GM12872 (cell line): ENCODE measurements around the gene COL23A1.

ENCODE experiments used
- CTCF ChIP-seq: IDR thresholded peaks from 3 replicates; pipeline ENCODE4 v1.5.1; 2011; ENCODE audit warnings: low read depth, mild to moderate bottlenecking, low read length, moderate library complexity; ENCODE audit not compliant: insufficient read depth

Gene COL23A1

GRCh38 chr5:178357121-178357521 lies 233.1 kb downstream of the COL23A1 start:
- no peak for TF ChIP-seq CTCF

GRCh38 chr5:178356431-178356872 lies 233.7 kb downstream of the COL23A1 start:
- no peak for TF ChIP-seq CTCF

- TF ChIP-seq CTCF: no peak
Observed at GRCh38 chr5:178355671-178356070, 234.5 kb downstream of the COL23A1 start.

- no peak for TF ChIP-seq CTCF
Observed at GRCh38 chr5:178353461-178353860, 236.7 kb downstream of the COL23A1 start.

GRCh38 chr5:178352035-178352349 lies 238.2 kb downstream of the COL23A1 start:
- no peak for TF ChIP-seq CTCF

GRCh38 chr5:178351221-178352034 lies 238.8 kb downstream of the COL23A1 start:
- no peak for TF ChIP-seq CTCF

GRCh38 chr5:178350361-178351220 lies 239.6 kb downstream of the COL23A1 start:
- no peak for TF ChIP-seq CTCF
